Measurements from ENCODE around the gene RHBDL2. TPM values are rescaled to one million over a fixed set of nuclear protein-coding genes. Genes with fewer than 3 reads are reported as not detected.
"Not testable (repeated sequence)": the region's sequence is repeated elsewhere in the genome, so short reads cannot be mapped to it uniquely, and the experiment has no call there.

The RHBDL2 gene
- total RNA-seq, 1 experiment from 2014 or later: 10.9 TPM

DNA sequence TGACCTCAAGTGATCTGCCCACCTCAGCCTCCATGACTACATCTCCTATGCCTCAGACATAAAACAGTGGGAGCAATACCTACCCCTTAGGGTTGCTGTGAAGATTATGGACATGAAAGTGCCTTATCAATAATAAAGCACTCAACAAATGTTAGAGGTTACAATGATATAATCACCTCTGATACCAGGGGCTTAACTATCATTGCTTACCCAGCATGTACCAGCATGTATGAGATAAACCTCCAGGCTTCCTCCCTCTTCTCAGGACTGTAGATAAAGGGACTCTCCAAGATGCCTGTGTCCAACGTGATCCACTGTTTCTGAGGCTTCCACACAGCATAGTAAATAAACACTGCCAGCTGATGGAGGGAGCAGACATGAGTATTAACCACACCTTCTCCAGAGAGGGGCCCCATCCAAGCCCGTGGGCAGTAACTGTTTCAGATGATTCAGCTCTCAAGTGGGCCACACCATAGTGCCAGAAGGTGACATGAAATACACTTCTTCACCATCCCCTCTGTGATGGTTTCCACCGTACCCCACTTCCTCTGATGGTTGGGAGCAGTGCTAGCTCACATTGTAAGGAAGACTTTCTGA is 26.2 kb downstream of the RHBDL2 start:
- H3K4me3 Mint-ChIP-seq (ENCODE audit: low read depth, unreplicated experiment): no peak overlapping the region
- TF ChIP-seq, protein P1, sequence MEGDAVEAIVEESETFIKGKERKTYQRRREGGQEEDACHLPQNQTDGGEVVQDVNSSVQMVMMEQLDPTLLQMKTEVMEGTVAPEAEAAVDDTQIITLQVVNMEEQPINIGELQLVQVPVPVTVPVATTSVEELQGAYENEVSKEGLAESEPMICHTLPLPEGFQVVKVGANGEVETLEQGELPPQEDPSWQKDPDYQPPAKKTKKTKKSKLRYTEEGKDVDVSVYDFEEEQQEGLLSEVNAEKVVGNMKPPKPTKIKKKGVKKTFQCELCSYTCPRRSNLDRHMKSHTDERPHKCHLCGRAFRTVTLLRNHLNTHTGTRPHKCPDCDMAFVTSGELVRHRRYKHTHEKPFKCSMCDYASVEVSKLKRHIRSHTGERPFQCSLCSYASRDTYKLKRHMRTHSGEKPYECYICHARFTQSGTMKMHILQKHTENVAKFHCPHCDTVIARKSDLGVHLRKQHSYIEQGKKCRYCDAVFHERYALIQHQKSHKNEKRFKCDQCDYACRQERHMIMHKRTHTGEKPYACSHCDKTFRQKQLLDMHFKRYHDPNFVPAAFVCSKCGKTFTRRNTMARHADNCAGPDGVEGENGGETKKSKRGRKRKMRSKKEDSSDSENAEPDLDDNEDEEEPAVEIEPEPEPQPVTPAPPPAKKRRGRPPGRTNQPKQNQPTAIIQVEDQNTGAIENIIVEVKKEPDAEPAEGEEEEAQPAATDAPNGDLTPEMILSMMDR (IDR thresholded peaks at IDR 0.05; ENCODE audit: unreplicated experiment): no peak
- CTCF ChIA-PET: no interaction called here
- no peaks in the 10 kb centered on the region for H3K36me3 Mint-ChIP-seq (ENCODE audit: insufficient read depth, unreplicated experiment)
- no peaks in the 10 kb centered on the region for H3K9me3 Mint-ChIP-seq (ENCODE audit: low read depth, unreplicated experiment)
- intact Hi-C loops (cut with micrococcal nuclease; ENCODE audit: unreplicated experiment): no loop called here
- no peaks in the 10 kb centered on the region for H3K27me3 Mint-ChIP-seq (ENCODE audit: unreplicated experiment)
- DNase-seq: no peak
- no peaks in the 10 kb centered on the region for H3K4me1 Mint-ChIP-seq (ENCODE audit: low read depth, unreplicated experiment)
- no peak overlapping the region for H3K27ac Mint-ChIP-seq (ENCODE audit: unreplicated experiment)
- BruUV-seq (replicated peaks): no TSS peak

DNA sequence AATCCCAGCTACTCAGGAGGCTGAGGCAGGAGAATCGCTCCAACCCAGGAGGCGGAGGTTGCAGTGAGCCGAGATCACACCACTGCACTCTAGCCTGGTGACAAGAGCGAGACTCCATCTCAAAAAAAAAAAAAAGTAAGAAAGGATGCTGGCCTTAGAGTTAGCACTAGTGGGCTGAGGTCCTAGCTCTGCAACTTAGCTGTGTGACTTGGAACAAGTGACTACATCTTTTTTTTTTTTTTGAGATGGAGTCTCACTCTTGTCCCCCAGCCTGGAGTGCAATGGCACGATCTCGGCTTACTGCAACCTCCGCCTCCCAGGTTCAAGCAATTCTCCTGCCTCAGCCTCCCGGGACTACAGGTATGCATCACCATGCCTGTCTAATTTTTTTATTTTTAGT is 26.7 kb downstream of the RHBDL2 start:
- H3K36me3 Mint-ChIP-seq (ENCODE audit: insufficient read depth, unreplicated experiment); BruUV-seq (replicated peaks); H3K4me3 Mint-ChIP-seq (ENCODE audit: low read depth, unreplicated experiment); H3K4me1 Mint-ChIP-seq (ENCODE audit: low read depth, unreplicated experiment); H3K9me3 Mint-ChIP-seq (ENCODE audit: low read depth, unreplicated experiment); CTCF ChIA-PET; H3K27ac Mint-ChIP-seq (ENCODE audit: unreplicated experiment); intact Hi-C loops (cut with micrococcal nuclease; ENCODE audit: unreplicated experiment); H3K27me3 Mint-ChIP-seq (ENCODE audit: unreplicated experiment); DNase-seq: not testable (repeated sequence)

DNA sequence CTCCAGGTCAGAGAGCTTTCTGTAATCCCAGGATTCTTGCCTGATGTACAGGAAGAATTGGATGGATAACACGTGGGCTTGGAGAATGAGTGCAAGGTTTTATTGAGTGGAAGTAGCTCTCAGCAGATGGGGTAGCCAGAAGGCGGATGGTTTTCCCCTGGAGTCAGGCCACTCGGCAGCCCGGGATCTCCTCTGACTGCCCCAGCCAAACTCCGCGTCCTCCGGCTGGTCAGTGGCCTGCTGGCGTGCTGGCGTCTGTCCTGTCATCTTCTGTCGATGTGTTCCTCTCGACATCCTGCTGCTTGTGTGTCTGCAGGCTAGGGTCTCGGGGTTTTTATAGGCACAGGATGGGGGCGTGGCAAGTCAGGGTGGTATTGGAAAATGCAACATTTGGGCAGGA is 32.8 kb downstream of the RHBDL2 start:
- TF ChIP-seq, protein P1 (IDR thresholded peaks at IDR 0.05; ENCODE audit: unreplicated experiment): no peak
- Mint-ChIP-seq H3K27ac (ENCODE audit: unreplicated experiment) (no peak overlapping the region), H3K9me3 (ENCODE audit: low read depth, unreplicated experiment) (no peaks in the 10 kb centered on the region), H3K4me3 (ENCODE audit: low read depth, unreplicated experiment) (no peak overlapping the region), H3K4me1 (ENCODE audit: low read depth, unreplicated experiment) (no peaks in the 10 kb centered on the region), H3K36me3 (ENCODE audit: insufficient read depth, unreplicated experiment) (no peaks in the 10 kb centered on the region), H3K27me3 (ENCODE audit: unreplicated experiment) (no peaks in the 10 kb centered on the region)
- no TSS peak for BruUV-seq (replicated peaks)
- intact Hi-C loops (cut with micrococcal nuclease; ENCODE audit: unreplicated experiment): no loop called here
- CTCF ChIA-PET: no interaction called here
- no peak for DNase-seq

- Mint-ChIP-seq H3K36me3 (ENCODE audit: insufficient read depth, unreplicated experiment) (no peaks in the 10 kb centered on the region), H3K27me3 (ENCODE audit: unreplicated experiment) (no peaks in the 10 kb centered on the region), H3K4me1 (ENCODE audit: low read depth, unreplicated experiment) (no peaks in the 10 kb centered on the region), H3K4me3 (ENCODE audit: low read depth, unreplicated experiment) (no peak overlapping the region), H3K27ac (ENCODE audit: unreplicated experiment) (no peak overlapping the region), H3K9me3 (ENCODE audit: low read depth, unreplicated experiment) (no peaks in the 10 kb centered on the region)
- TF ChIP-seq, protein P1 (IDR thresholded peaks at IDR 0.05; ENCODE audit: unreplicated experiment): no peak
- DNase-seq: no peak
- CTCF ChIA-PET: interaction anchor here (0.7 kb wide), 2 partner anchors 157 to 677 kb away, joined by 7 read pairs; no protein-coding TSS in a partner anchor
- intact Hi-C loops (cut with micrococcal nuclease; ENCODE audit: unreplicated experiment): no loop called here
- no TSS peak for BruUV-seq (replicated peaks)
Measured at GRCh38 chr1:38905985-38906384, 35.6 kb downstream of the RHBDL2 start.

GRCh38 chr1:38899560-38899959 is 42.1 kb downstream of the RHBDL2 start:
- CTCF ChIA-PET: no interaction called here
- intact Hi-C loops (cut with micrococcal nuclease; ENCODE audit: unreplicated experiment): no loop called here
- H3K4me3 Mint-ChIP-seq (ENCODE audit: low read depth, unreplicated experiment): no peak overlapping the region
- H3K36me3 Mint-ChIP-seq (ENCODE audit: insufficient read depth, unreplicated experiment): no peaks in the 10 kb centered on the region
- no peak overlapping the region for H3K27ac Mint-ChIP-seq (ENCODE audit: unreplicated experiment)
- no peaks in the 10 kb centered on the region for H3K4me1 Mint-ChIP-seq (ENCODE audit: low read depth, unreplicated experiment)
- DNase-seq: no peak
- H3K27me3 Mint-ChIP-seq (ENCODE audit: unreplicated experiment): no peaks in the 10 kb centered on the region
- no peaks in the 10 kb centered on the region for H3K9me3 Mint-ChIP-seq (ENCODE audit: low read depth, unreplicated experiment)
- TF ChIP-seq, protein P1 (IDR thresholded peaks at IDR 0.05; ENCODE audit: unreplicated experiment): no peak
- no TSS peak for BruUV-seq (replicated peaks)
